ENCODE measurements around the gene SMARCC1. TPM values are rescaled to one million over a fixed set of nuclear protein-coding genes. Genes with fewer than 3 reads are reported as not detected.
"Not testable (repeated sequence)": the region's sequence is repeated elsewhere in the genome, so short reads cannot be mapped to it uniquely, and the experiment has no call there.

SMARCC1 gene
- total RNA-seq, 1 donor from 2014 or later, result 146 TPM

- H3K36me3 ChIP-seq (ENCODE audit: insufficient read depth, low read length), result peaks cover 10% of the 10 kb centered on the region
- H3K79me2 ChIP-seq (ENCODE audit: insufficient read depth, low read length), result peaks cover 93% of the 10 kb centered on the region
Observed at GRCh38 chr3:47766186-47766585, 15.5 kb downstream of the SMARCC1 start.

GRCh38 chr3:47762233-47762632 lies 19.5 kb downstream of the SMARCC1 start:
- H3K79me2 ChIP-seq (ENCODE audit: insufficient read depth, low read length), result peaks cover 92% of the 10 kb centered on the region
- no peaks in the 10 kb centered on the region for H3K9me3 Mint-ChIP-seq (ENCODE audit: unreplicated experiment)
- DNase-seq (ENCODE audit: low read depth), result peak; percentile 35
- H3K36me3 ChIP-seq (ENCODE audit: insufficient read depth, low read length), result peaks cover 10% of the 10 kb centered on the region
- H3K4me3 ChIP-seq (ENCODE audit: insufficient read depth, low read depth, low read length), result no peak overlapping the region
- no peaks in the 10 kb centered on the region for H3K4me1 ChIP-seq (ENCODE audit: insufficient read depth, low read length)
- no peak for FAIRE-seq
- H3K9ac ChIP-seq (ENCODE audit: low read length), result peak overlapping the region; percentile 10
- TF ChIP-seq, protein P1, sequence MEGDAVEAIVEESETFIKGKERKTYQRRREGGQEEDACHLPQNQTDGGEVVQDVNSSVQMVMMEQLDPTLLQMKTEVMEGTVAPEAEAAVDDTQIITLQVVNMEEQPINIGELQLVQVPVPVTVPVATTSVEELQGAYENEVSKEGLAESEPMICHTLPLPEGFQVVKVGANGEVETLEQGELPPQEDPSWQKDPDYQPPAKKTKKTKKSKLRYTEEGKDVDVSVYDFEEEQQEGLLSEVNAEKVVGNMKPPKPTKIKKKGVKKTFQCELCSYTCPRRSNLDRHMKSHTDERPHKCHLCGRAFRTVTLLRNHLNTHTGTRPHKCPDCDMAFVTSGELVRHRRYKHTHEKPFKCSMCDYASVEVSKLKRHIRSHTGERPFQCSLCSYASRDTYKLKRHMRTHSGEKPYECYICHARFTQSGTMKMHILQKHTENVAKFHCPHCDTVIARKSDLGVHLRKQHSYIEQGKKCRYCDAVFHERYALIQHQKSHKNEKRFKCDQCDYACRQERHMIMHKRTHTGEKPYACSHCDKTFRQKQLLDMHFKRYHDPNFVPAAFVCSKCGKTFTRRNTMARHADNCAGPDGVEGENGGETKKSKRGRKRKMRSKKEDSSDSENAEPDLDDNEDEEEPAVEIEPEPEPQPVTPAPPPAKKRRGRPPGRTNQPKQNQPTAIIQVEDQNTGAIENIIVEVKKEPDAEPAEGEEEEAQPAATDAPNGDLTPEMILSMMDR (IDR thresholded peaks at IDR 0.05; ENCODE audit: insufficient read depth, low read depth, low read length), result no peak
- no peak for TF ChIP-seq EZH2 (IDR thresholded peaks at IDR 0.05; ENCODE audit: insufficient read depth, low read length)
- H3K27me3 Mint-ChIP-seq (ENCODE audit: low read depth, unreplicated experiment), result no peaks in the 10 kb centered on the region
- H3K27ac Mint-ChIP-seq (ENCODE audit: unreplicated experiment), result peak overlapping the region; percentile 35
- H3K36me3 Mint-ChIP-seq (ENCODE audit: low read depth, unreplicated experiment), result peaks cover 6% of the 10 kb centered on the region
- no peaks in the 10 kb centered on the region for H3K27me3 ChIP-seq (ENCODE audit: insufficient read depth, low read length)
- H3K4me3 Mint-ChIP-seq (ENCODE audit: unreplicated experiment), result no peak overlapping the region
- H3K4me2 ChIP-seq (ENCODE audit: low read length), result no peak overlapping the region
- H3K4me1 Mint-ChIP-seq (ENCODE audit: low read depth, unreplicated experiment), result peaks cover 10% of the 10 kb centered on the region
- H2AFZ ChIP-seq (ENCODE audit: low read depth, low read length), result no peak overlapping the region
- peaks cover 72% of the 10 kb centered on the region for H4K20me1 ChIP-seq (ENCODE audit: insufficient read depth, low read length)
- no peak overlapping the region for H3K27ac ChIP-seq (ENCODE audit: low read depth, low read length)
- H3K9me3 ChIP-seq (ENCODE audit: insufficient read depth, low read depth, low read length), result no peaks in the 10 kb centered on the region

More at GRCh38 chr3:47766186-47766585, 15.5 kb downstream of the SMARCC1 start:
- Histone ChIP-seq H4K20me1 (ENCODE audit: insufficient read depth, low read length) (peaks cover 64% of the 10 kb centered on the region), H3K27ac (ENCODE audit: low read depth, low read length) (no peak overlapping the region), H3K4me1 (ENCODE audit: insufficient read depth, low read length) (no peaks in the 10 kb centered on the region), H3K4me3 (ENCODE audit: insufficient read depth, low read depth, low read length) (no peak overlapping the region), H3K9ac (ENCODE audit: low read length) (no peak overlapping the region), H3K9me3 (ENCODE audit: insufficient read depth, low read depth, low read length) (no peaks in the 10 kb centered on the region), H2AFZ (ENCODE audit: low read depth, low read length) (no peak overlapping the region), H3K27me3 (ENCODE audit: insufficient read depth, low read length) (no peaks in the 10 kb centered on the region), H3K4me2 (ENCODE audit: low read length) (no peak overlapping the region)
- FAIRE-seq, result no peak
- no peak for DNase-seq (ENCODE audit: low read depth)
- Mint-ChIP-seq H3K27me3 (ENCODE audit: low read depth, unreplicated experiment) (no peaks in the 10 kb centered on the region), H3K4me1 (ENCODE audit: low read depth, unreplicated experiment) (peaks cover 12% of the 10 kb centered on the region), H3K9me3 (ENCODE audit: unreplicated experiment) (no peaks in the 10 kb centered on the region), H3K36me3 (ENCODE audit: low read depth, unreplicated experiment) (peaks cover 3% of the 10 kb centered on the region), H3K4me3 (ENCODE audit: unreplicated experiment) (no peak overlapping the region), H3K27ac (ENCODE audit: unreplicated experiment) (no peak overlapping the region)
- TF ChIP-seq, protein P1 (IDR thresholded peaks at IDR 0.05; ENCODE audit: insufficient read depth, low read depth, low read length), result no peak
- no peak for TF ChIP-seq EZH2 (IDR thresholded peaks at IDR 0.05; ENCODE audit: insufficient read depth, low read length)

DNA sequence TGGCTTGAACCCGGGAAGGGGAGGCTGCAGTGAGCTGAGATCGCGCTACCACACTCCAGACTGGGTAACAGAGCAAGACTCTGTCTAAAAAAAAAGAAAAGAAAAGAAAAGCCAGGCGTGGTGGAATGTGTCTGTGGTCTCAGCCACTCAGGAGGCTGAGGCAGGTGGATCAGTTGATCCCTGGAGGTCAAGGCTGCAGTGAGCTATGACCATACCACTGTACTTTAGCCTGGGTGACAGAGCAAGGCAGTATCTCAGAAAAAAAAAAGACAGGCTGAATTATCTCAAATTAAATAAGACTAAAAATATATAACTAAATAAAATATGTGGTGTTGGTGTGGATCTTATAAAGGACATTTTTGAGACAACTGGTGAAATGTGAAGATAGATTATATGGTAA lies 20.6 kb downstream of the SMARCC1 start:
- Histone ChIP-seq H3K27me3 (ENCODE audit: insufficient read depth, low read length) (no peaks in the 10 kb centered on the region), H3K36me3 (ENCODE audit: insufficient read depth, low read length) (peaks cover 11% of the 10 kb centered on the region), H3K9ac (ENCODE audit: low read length) (no peak overlapping the region), H3K79me2 (ENCODE audit: insufficient read depth, low read length) (peaks cover 93% of the 10 kb centered on the region), H3K4me2 (ENCODE audit: low read length) (no peak overlapping the region), H3K4me3 (ENCODE audit: insufficient read depth, low read depth, low read length) (no peak overlapping the region), H2AFZ (ENCODE audit: low read depth, low read length) (no peak overlapping the region), H4K20me1 (ENCODE audit: insufficient read depth, low read length) (peaks cover 75% of the 10 kb centered on the region), H3K27ac (ENCODE audit: low read depth, low read length) (no peak overlapping the region), H3K4me1 (ENCODE audit: insufficient read depth, low read length) (no peaks in the 10 kb centered on the region), H3K9me3 (ENCODE audit: insufficient read depth, low read depth, low read length) (no peaks in the 10 kb centered on the region)
- no peak for FAIRE-seq
- H3K4me3 Mint-ChIP-seq (ENCODE audit: unreplicated experiment), result no peak overlapping the region
- no peak for DNase-seq (ENCODE audit: low read depth)
- no peaks in the 10 kb centered on the region for H3K9me3 Mint-ChIP-seq (ENCODE audit: unreplicated experiment)
- H3K27me3 Mint-ChIP-seq (ENCODE audit: low read depth, unreplicated experiment), result no peaks in the 10 kb centered on the region
- H3K36me3 Mint-ChIP-seq (ENCODE audit: low read depth, unreplicated experiment), result peaks cover 10% of the 10 kb centered on the region
- TF ChIP-seq, protein P1 (IDR thresholded peaks at IDR 0.05; ENCODE audit: insufficient read depth, low read depth, low read length), result no peak
- no peak for TF ChIP-seq EZH2 (IDR thresholded peaks at IDR 0.05; ENCODE audit: insufficient read depth, low read length)
- peaks cover 10% of the 10 kb centered on the region for H3K4me1 Mint-ChIP-seq (ENCODE audit: low read depth, unreplicated experiment)
- no peak overlapping the region for H3K27ac Mint-ChIP-seq (ENCODE audit: unreplicated experiment)

GRCh38 chr3:47760207-47760606 lies 21.5 kb downstream of the SMARCC1 start:
- H3K4me2 ChIP-seq (ENCODE audit: low read length); H3K4me1 Mint-ChIP-seq (ENCODE audit: low read depth, unreplicated experiment); H3K4me3 ChIP-seq (ENCODE audit: insufficient read depth, low read depth, low read length); H2AFZ ChIP-seq (ENCODE audit: low read depth, low read length); H3K36me3 Mint-ChIP-seq (ENCODE audit: low read depth, unreplicated experiment); H3K27ac ChIP-seq (ENCODE audit: low read depth, low read length); FAIRE-seq; DNase-seq (ENCODE audit: low read depth); H3K27me3 ChIP-seq (ENCODE audit: insufficient read depth, low read length); H3K9me3 Mint-ChIP-seq (ENCODE audit: unreplicated experiment); H3K4me1 ChIP-seq (ENCODE audit: insufficient read depth, low read length); H3K9ac ChIP-seq (ENCODE audit: low read length); H3K9me3 ChIP-seq (ENCODE audit: insufficient read depth, low read depth, low read length); H3K4me3 Mint-ChIP-seq (ENCODE audit: unreplicated experiment); H3K27me3 Mint-ChIP-seq (ENCODE audit: low read depth, unreplicated experiment): not testable (repeated sequence)
- Histone ChIP-seq H4K20me1 (ENCODE audit: insufficient read depth, low read length) (peaks cover 74% of the 10 kb centered on the region), H3K79me2 (ENCODE audit: insufficient read depth, low read length) (peaks cover 91% of the 10 kb centered on the region), H3K36me3 (ENCODE audit: insufficient read depth, low read length) (peaks cover 11% of the 10 kb centered on the region)
- H3K27ac Mint-ChIP-seq (ENCODE audit: unreplicated experiment), result peak overlapping the region; percentile 53
